ENCODE data around the gene TUBB4A.
"Not testable (repeated sequence)": the region's sequence is repeated elsewhere in the genome, so short reads cannot be mapped to it uniquely, and the experiment has no call there.

Gene TUBB4A

GRCh38 chr19:6524311-6524710, 22.2 kb upstream of the TUBB4A start:
- DNase-seq (ENCODE audit: low read depth, low spot score), result no peak

DNA sequence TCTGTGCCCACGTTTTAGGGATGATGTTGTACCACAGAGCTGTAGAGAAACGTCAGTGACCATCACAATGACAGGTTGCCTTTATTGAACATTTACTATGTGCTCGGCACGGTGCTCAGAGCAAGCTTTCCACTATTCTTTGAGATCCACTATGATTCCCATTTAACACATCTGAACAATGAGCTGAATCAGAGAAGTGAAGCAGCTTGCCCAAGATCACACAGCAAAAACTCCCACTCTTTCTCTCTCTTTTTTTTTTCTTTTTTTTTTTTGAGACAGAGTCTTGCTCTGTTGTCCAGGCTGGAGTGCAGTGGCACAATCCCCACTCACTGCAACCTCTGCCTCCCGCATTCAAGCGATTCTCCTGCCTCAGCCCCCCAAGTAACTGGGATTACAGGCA, 20.6 kb upstream of the TUBB4A start:
- DNase-seq (ENCODE audit: low read depth, low spot score), result no peak

DNA sequence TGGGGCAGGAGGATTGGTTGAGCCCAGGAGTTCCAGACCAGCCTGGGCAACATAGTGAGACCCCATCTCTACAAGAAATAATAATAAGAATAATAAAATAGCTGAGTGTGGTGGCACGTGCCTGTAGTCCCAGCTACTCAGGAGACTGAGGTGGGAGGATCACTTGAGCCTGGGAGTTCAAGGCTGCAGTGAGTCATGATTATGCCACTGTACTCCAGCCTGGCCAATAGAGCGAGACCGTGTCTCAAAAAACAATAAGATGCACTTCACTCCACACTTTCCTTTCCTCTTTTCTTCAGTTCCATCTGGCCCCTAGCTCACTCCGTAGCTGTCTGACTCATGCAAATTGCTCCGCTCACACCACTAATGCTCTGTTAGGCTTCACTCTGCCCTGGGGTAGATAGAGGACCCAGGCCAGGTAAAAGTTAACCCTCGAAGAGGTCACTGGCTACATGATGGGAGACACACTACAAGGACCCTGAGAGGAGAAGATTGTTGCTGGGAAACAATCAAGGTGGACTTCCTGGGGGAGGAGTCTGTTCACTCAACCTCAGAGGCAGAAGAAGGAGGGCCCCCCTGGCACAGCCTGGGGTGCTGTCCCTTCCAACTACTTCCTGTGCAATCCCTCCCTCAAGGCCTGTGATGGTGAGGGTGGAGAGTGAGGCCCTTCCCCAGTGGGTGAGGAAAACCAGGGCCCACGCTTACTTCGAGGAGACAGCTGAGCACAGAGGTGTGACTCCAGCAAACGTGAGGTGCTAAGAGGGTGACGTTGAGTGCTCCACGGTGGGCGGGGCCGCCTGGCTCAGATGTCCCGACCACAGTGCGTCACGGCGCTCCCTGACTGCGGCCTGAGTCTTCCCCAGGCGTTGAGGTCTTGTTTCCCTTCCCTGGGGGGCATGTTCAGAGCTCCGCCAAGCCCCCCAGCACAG, 19.9 kb upstream of the TUBB4A start:
- no peak for DNase-seq (ENCODE audit: low read depth, low spot score)

- DNase-seq (ENCODE audit: low read depth, low spot score), result no peak
Observed at GRCh38 chr19:6519289-6519688, 17.2 kb upstream of the TUBB4A start.

- DNase-seq (ENCODE audit: low read depth, low spot score), result no peak
Observed at GRCh38 chr19:6518145-6518911, 16.2 kb upstream of the TUBB4A start.

GRCh38 chr19:6516659-6517291, 14.7 kb upstream of the TUBB4A start:
- no peak for DNase-seq (ENCODE audit: low read depth, low spot score)

DNA sequence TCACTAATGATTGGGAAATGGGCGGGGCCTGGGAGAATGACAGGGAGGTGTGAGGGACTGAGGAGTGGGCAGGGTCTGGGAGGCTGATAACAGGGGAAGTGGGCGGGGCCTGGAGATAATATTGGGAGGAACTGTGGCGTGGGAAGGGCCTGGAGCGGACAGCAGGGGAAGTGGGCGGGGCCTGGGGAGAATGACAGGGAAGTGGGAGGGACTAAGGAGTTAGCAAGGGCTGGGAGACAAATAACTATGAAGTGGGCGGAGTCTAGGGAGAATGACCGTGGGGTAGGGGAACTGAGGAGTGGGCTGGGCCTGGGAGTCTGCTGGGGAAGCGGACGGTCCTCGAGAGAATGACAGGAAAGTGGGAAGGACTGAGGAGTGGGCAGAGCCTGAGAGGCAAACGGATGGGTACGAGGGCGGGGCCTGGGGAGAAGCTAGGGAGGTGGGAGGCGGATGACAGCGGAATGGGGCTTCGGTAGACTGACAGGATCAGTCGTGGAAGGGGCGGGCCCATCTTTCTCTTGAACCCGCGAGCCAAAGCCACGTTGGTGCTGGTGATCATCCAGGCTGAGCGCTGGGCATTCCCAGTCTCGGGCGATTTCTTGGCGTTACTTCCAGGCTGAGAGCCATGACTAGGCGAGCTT, 14.0 kb upstream of the TUBB4A start:
- no peak for DNase-seq (ENCODE audit: low read depth, low spot score)

DNA sequence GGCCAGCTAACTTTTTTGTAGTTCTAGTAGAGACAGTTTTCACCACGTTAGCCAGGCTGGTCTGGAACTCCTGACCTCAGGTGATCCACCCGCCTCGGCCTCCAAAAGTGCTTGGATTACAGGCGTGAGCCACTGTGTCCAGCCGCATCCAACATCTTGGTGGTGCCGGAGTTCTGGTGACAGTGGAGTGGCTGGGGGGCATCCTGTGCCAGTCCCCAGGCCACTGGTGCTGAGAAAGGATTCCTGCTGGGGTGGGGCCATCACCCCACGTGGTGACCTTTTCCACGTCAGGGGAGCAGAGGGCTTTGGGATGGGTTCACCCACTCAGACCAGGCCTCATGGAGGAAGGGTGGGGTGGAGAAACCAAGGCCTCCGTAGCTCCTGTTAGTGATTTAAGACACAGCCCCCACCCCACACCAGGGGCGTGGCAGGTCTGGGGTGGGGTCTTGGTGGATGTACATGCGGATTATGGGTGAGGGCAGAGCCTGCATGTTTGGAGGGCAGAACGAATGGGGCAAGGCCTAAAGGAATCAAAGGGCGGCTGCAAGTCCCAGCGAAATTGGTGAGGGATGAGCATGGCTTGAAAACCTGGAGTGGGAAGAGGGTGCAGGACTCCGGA, 12.9 kb upstream of the TUBB4A start:
- DNase-seq (ENCODE audit: low read depth, low spot score), result no peak

GRCh38 chr19:6514089-6514488, 12.0 kb upstream of the TUBB4A start:
- DNase-seq (ENCODE audit: low read depth, low spot score), result no peak

DNA sequence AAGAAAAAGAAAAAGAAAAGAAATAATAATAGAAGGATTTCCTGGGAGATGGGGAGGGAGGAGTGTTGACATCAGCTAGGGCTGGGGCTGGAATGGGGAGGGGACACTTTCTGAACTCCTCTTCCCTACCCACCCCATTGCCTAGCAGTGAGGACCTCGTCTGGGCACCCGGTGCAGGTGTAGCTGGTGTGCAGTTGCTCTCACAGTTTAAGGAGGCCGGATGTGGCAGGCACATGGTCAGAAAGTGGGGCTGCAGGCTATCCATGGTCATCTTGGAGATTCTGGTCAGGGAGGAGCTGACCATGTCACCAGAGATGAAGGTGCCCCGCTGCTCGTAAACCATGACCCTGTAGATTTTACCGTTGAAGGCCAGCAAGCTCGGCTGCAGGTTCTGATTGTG, 8.5 kb upstream of the TUBB4A start:
- no peak for DNase-seq (ENCODE audit: low read depth, low spot score)

DNA sequence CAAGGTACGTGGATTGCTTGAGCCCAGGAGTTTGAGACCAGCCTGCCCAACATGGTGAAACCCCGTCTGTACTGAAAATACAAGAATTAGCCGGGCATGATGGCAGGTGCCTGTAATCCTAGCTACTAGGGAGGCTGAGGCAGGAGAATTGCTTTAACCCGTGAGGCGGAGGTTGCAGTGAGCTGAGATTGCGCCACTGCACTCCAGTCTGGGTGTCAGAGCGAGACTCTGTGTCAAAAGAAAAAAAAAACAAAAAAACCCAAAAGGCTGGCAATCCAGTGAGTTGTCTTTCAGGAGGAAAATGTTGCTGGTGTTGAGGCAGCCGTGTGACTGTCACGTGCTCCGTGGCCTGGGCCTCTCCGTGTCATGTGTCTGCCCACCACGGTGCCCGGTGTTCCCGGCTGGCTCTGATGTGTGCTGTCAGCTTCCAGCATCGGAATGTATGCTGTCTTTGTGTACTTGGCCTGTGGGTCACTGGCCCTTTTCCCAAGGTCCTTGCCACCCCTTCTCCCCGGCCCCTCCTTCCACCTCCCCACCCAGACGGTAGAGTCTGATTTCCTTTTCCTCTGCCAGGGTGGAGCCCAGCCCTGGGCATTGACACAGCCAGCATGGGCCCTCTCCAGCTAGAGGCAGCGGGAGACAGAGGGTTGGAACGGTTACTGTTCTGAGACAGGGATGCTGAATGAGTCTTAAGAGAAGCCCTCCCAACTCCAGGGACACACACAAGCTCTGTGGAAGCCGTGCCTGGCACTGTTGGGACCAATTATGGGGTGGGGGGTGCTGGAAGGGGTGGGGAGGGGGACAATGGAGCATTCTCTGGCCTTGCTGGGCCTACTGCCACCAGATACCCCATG, 7.2 kb upstream of the TUBB4A start:
- no peak for DNase-seq (ENCODE audit: low read depth, low spot score)

DNA sequence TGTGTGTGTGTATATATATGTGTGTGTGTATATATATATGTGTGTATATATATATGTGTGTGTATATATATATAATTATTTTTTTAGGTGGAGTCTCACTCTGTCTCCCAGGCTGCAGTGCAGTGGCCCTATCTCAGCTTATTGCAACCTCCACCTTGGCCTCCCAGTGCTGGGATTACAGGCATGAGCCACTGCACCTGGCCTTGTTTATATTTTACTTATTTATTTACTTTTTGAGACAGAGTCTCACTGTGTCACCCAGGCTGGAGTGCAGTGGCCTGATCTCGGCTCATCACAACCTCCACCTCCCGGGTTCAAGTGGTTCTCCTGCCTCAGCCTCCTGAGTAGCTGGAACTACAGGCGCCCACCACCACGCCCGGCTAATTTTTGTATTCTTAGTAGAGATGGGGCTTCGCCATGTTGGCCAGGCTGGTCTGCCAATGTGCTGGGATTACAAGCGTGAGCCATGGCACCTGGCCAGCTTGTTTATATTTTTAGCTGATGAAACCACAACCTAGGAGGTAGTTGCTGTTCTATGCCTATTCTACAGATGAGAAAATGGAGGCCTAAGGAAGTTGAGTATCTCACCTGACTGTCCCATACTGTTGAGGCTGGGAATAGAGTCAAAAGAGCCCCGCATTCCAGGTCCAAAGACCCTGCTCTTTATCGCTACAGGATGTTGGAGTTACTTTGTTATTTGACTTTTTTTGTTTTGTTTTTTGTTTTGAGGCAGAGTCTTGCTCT, 6.1 kb upstream of the TUBB4A start:
- DNase-seq (ENCODE audit: low read depth, low spot score), result not testable (repeated sequence)

DNA sequence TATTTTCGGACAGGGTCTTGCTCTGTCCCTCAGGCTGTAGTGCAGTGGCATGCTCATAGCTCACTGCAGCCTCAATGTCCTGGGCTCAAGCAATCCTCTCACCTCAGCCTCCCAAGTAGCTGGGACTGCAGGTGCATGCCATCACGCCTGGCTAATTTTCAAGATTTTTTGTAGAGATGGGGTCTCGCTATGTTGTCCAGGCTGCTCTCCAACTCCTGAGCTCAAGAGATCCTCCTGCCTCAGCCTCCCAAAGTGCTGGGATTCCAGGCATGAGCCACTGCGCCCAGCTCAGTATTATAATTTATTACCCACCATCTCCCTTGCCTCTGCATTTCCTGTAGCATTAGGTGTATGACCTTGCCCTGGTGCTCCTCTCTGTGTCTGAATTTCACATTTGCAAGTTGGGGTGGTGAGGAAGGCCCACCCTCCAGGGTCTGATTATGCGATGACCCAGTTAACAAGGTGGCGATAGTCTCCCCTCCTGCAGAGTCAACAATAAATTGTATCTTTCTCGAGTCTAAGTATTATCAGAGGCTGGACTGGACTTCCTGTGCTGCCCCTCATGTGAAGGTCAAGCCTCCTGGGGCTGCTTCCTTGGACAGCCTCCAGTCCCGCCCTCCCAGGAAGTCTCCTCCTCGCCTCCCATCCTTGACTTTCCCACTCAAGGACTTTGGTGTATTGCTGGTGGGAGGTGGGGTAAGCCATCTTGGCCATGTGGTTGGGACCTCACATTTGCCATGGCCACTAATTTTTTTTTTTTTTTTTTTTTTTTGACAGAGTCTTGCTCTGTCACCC, 1.5 kb upstream of the TUBB4A start:
- no peak for DNase-seq (ENCODE audit: low read depth, low spot score)

GRCh38 chr19:6500837-6501739, 1.0 kb downstream of the TUBB4A start:
- DNase-seq (ENCODE audit: low read depth, low spot score), result no peak

GRCh38 chr19:6499052-6499790, 2.9 kb downstream of the TUBB4A start:
- no peak for DNase-seq (ENCODE audit: low read depth, low spot score)

DNA sequence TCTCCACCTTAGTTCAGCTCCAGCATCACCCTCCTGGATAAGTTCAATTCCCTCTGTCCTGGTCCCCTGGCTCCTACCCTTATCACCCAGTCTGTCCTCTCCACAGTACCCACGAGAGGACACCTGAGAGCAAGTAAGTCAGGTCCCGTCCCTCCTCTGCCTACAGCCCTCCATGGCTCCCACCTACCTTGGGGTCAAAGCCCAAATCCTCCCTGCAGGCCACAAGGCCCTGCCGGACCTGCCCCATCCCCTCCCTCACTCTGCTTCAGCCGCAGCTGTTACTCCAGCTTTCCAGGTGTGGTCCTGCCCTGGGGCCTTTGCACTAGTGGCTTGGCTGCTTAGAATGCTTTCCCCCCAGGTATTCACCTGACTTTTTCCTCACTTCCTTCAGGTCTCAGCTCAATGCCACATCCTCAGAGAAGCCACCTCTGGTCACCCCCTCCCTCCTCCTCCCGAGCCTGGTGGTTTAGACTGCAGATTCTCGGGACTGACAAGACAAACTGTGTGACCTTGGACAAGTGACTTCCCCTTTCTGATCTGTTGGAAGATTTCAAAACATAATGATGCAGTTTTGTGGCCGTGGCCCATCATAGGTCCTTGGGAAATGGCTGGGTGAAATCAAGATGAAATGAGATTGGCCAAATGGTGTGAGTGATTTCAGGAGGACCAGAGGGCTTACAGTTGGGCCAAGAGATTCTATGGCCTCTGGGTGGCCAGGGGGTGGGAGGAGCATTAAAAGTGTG, 3.6 kb downstream of the TUBB4A start:
- no peak for DNase-seq (ENCODE audit: low read depth, low spot score)

All from iPS DF 19.7 (cell line).